Fibroblast of villous mesenchyme (primary cell): ENCODE measurements around the gene FLYWCH1. TPM values are rescaled to one million over a fixed set of nuclear protein-coding genes. Genes with fewer than 3 reads are reported as not detected.

ENCODE experiments used
- DNase-seq: peaks from one replicate; pipeline ENCODE4 v3.0.0-alpha.2; 2010; ENCODE audit warnings: low read depth
- H3K4me3 ChIP-seq: 2 replicates; pipeline ENCODE4 v1.5.1; 2011; ENCODE audit warnings: low read depth, mild to moderate bottlenecking, low read length
- CTCF ChIP-seq: IDR thresholded peaks from 2 replicates; pipeline ENCODE4 v1.5.1; 2012; ENCODE audit warnings: low read depth, mild to moderate bottlenecking, low read length; ENCODE audit not compliant: insufficient read depth
- small RNA-seq: library from RNA; depleted of rRNA; stranded (forward); fragments of <200 nt; gene quantifications from one replicate; pipeline ENCODE3, GENCODE V24; 2012
- total RNA-seq: library from RNA; depleted of rRNA; stranded (reverse); fragments of >200 nt; gene quantifications from 2 replicates; pipeline ENCODE4 v1.2.3, GENCODE V29; 2012

The FLYWCH1 gene
- total RNA-seq, 1 donor = 25.9 TPM

- DNase-seq = no peak
- no peak overlapping the region for H3K4me3 ChIP-seq
- no peak for TF ChIP-seq CTCF
Observed at GRCh38 chr16:2991566-2992261, 80.0 kb downstream of the FLYWCH1 start.

DNA sequence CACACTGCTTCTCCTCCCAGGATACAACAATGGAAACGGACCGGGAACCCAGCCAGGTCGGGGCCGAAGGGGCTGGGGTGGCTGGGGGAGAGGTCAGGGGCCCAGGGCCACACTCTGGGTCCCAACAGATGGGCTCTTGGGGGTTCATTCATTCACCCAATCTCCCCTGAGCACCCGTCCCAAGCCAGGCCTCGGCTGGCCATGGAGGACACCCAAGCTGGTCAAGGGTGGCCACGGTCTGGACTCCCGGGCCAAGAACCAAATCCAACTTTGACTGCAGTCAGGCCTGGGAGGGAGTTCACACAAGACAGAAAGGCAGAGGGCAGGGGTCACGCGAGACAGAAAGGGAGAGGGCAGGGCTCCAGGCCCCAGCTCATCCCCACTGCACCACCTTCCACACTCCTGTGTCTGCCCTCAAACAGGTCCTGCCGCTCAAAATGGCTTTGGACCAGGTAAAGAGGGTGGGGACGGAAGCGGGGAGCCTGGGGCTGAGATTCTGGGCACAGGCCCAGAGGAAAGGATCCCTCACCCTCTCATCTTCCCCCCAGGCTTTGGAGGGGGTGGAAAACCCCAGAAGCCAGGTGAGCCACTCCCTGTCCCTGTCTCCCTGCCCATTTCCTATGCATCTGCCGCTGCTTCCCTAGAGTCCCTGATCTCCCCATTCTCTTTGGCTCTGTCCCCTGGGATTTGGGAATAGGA is 80.8 kb downstream of the FLYWCH1 start:
- DNase-seq = no peak
- no peak overlapping the region for H3K4me3 ChIP-seq
- TF ChIP-seq CTCF = no peak

DNA sequence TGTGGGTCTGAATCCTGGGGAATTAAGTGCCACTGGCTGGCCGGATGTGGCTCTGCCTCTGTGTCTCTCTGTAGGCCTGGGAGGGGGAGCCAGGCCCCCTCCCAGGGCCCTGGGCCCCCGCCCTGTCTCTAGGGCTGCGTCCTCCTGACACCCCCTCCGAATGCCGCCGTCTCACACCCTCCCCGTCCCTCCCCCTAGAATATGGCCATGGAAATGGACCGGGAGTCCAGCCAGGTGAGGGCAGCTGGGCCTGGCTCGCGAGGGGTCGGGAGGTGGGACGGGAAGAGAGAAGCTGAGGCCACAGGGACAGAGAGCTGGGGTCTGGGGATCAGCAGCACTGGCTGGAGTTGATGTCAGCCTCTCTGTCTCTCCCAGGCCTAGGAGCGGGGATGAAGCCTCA is 84.6 kb downstream of the FLYWCH1 start:
- H3K4me3 ChIP-seq = no peak overlapping the region
- no peak for DNase-seq
- TF ChIP-seq CTCF = no peak

DNA sequence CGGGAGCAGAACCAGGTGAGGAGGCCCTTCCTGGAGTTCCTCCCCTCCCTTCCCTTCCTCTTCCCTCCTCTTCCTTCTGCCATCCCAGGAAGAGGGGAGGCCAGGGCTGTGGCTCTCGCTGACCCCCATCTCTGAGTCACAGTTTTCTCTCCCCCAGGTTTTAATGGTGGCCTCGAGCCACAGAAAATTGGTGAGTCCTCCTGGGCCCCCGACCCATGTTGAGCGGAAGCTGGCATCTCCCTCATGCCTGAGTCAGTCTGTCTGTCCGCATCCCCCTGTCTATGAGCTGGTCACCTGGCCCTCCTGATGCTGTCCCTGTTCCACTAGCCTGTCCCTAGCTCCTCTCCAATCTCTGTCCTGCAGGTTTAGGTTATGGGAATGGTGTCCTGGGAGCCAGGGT is 88.2 kb downstream of the FLYWCH1 start:
- DNase-seq = no peak
- TF ChIP-seq CTCF = no peak
- H3K4me3 ChIP-seq = no peak overlapping the region

DNA sequence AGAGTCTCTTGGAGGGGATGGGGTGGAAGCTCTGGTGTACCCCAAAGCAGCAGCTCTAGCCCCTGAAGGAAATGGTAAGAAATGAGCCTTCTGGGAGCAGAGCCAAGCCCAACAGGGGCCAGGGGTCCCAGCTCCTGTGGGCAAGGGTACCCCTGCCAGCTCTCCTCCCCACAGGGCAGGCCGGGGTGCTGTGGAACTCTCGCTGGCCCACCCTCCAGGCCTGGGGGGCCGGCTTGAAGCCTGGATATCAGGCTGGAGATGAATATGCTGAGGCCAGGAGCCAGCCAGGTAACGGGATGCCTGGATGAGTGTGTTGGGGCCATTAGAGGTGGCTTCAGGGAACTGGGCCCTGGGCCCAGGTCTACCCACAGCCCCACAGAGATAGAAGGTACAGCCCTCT is 88.8 kb downstream of the FLYWCH1 start:
- no peak overlapping the region for H3K4me3 ChIP-seq
- no peak for TF ChIP-seq CTCF
- DNase-seq = no peak

Small RNA genes within 50 kb of the gene (small RNA-seq; reads per million reads assigned to genes)
- gene LINC00514 = not detected

Other genes starting within 250 kb of the FLYWCH1 start
- 25.0 and 26.4 TPM in 2 replicates for gene KCTD5, start 229.4 kb upstream of the FLYWCH1 start, total RNA-seq
- gene PRSS27, start 191.7 kb upstream of the FLYWCH1 start, total RNA-seq = 0.86 and 0.97 TPM in 2 replicates
- gene SRRM2, start 159.3 kb upstream of the FLYWCH1 start, total RNA-seq = 51.9 and 62.2 TPM in 2 replicates
- 203 and 227 TPM in 2 replicates for gene ELOB, start 134.7 kb upstream of the FLYWCH1 start, total RNA-seq
- not detected in 2 replicates for gene PRSS33, start 124.4 kb upstream of the FLYWCH1 start, total RNA-seq
- gene PRSS41, start 113.5 kb upstream of the FLYWCH1 start, total RNA-seq = not detected in 2 replicates
- gene PRSS21, start 94.7 kb upstream of the FLYWCH1 start, total RNA-seq = 0.32 and 0.43 TPM in 2 replicates
- 0.64 and 0.86 TPM in 2 replicates for gene ZG16B, start 81.6 kb upstream of the FLYWCH1 start, total RNA-seq
- gene PRSS22, start 53.8 kb upstream of the FLYWCH1 start, total RNA-seq = not detected in 2 replicates
- 47.1 and 62.5 TPM in 2 replicates for gene FLYWCH2, start 28.7 kb upstream of the FLYWCH1 start, total RNA-seq
- under 0.01 TPM in 1 of 2 replicates, not detected in the other for gene KREMEN2, start 52.3 kb downstream of the FLYWCH1 start, total RNA-seq
- 4.3 and 5.2 TPM in 2 replicates for gene PAQR4, start 57.4 kb downstream of the FLYWCH1 start, total RNA-seq
- 6.9 and 8.4 TPM in 2 replicates for gene PKMYT1, start 68.5 kb downstream of the FLYWCH1 start, total RNA-seq
- not detected in 2 replicates for gene CLDN9, start 101.0 kb downstream of the FLYWCH1 start, total RNA-seq
- gene CLDN6, start 106.3 kb downstream of the FLYWCH1 start, total RNA-seq = not detected in 2 replicates
- gene TNFRSF12A, start 108.4 kb downstream of the FLYWCH1 start, total RNA-seq = 196 and 201 TPM in 2 replicates
- gene HCFC1R1, start 112.0 kb downstream of the FLYWCH1 start, total RNA-seq = 28.1 and 31.9 TPM in 2 replicates
- 28.1 and 29.6 TPM in 2 replicates for gene THOC6, start 112.1 kb downstream of the FLYWCH1 start, total RNA-seq
- under 0.01 TPM in 1 of 2 replicates, not detected in the other for gene BICDL2, start 125.0 kb downstream of the FLYWCH1 start, total RNA-seq
- gene MMP25, start 134.6 kb downstream of the FLYWCH1 start, total RNA-seq = under 0.01 TPM in 1 of 2 replicates, not detected in the other
- gene IL32, start 153.7 kb downstream of the FLYWCH1 start, total RNA-seq = 12.6 and 25.0 TPM in 2 replicates
- gene ZSCAN10, start 187.4 kb downstream of the FLYWCH1 start, total RNA-seq = under 0.01 TPM in 1 of 2 replicates, not detected in the other
- 14.2 and 18.4 TPM in 2 replicates for gene ZNF205, start 200.7 kb downstream of the FLYWCH1 start, total RNA-seq
- gene ZNF213, start 223.1 kb downstream of the FLYWCH1 start, total RNA-seq = 3.5 and 5.5 TPM in 2 replicates